ENCODE data around the gene RRBP1. TPM values are rescaled to one million over a fixed set of nuclear protein-coding genes. Genes with fewer than 3 reads are reported as not detected.

RRBP1 gene
- total RNA-seq, 1 experiment from 2014 or later: 70.4 TPM

GRCh38 chr20:17655865-17656479, 26.1 kb downstream of the RRBP1 start:
- no peak for DNase-seq (ENCODE audit: low read depth)

GRCh38 chr20:17655286-17655651, 26.8 kb downstream of the RRBP1 start:
- DNase-seq (ENCODE audit: low read depth): no peak

More at GRCh38 chr20:17655865-17656479, 26.1 kb downstream of the RRBP1 start:
- in situ Hi-C loops (cut with HindIII; ENCODE audit: low pct_unique_long_range_greater_than_20kb, low sequenced_read_pairs): no loop called here

GRCh38 chr20:17654649-17655285, 27.3 kb downstream of the RRBP1 start:
- DNase-seq (ENCODE audit: low read depth): no peak
- in situ Hi-C loops (cut with HindIII; ENCODE audit: low pct_unique_long_range_greater_than_20kb, low sequenced_read_pairs): no loop called here

More at GRCh38 chr20:17655286-17655651, 26.8 kb downstream of the RRBP1 start:
- in situ Hi-C loops (cut with HindIII; ENCODE audit: low pct_unique_long_range_greater_than_20kb, low sequenced_read_pairs): no loop called here

GRCh38 chr20:17653835-17654648, 28.0 kb downstream of the RRBP1 start:
- in situ Hi-C loops (cut with HindIII; ENCODE audit: low pct_unique_long_range_greater_than_20kb, low sequenced_read_pairs): no loop called here

GRCh38 chr20:17652411-17652810, 29.6 kb downstream of the RRBP1 start:
- no peak for DNase-seq (ENCODE audit: low read depth)
- in situ Hi-C loops (cut with HindIII; ENCODE audit: low pct_unique_long_range_greater_than_20kb, low sequenced_read_pairs): no loop called here

More at GRCh38 chr20:17653835-17654648, 28.0 kb downstream of the RRBP1 start:
- DNase-seq (ENCODE audit: low read depth): no peak

- DNase-seq (ENCODE audit: low read depth): no peak
- in situ Hi-C loops (cut with HindIII; ENCODE audit: low pct_unique_long_range_greater_than_20kb, low sequenced_read_pairs): no loop called here
Measured at GRCh38 chr20:17651760-17652388, 30.2 kb downstream of the RRBP1 start.

GRCh38 chr20:17651129-17651759, 30.8 kb downstream of the RRBP1 start:
- in situ Hi-C loops (cut with HindIII; ENCODE audit: low pct_unique_long_range_greater_than_20kb, low sequenced_read_pairs): no loop called here
- no peak for DNase-seq (ENCODE audit: low read depth)

- in situ Hi-C loops (cut with HindIII; ENCODE audit: low pct_unique_long_range_greater_than_20kb, low sequenced_read_pairs): no loop called here
Measured at GRCh38 chr20:17650301-17651128, 31.5 kb downstream of the RRBP1 start.

GRCh38 chr20:17648791-17649730, 33.0 kb downstream of the RRBP1 start:
- in situ Hi-C loops (cut with HindIII; ENCODE audit: low pct_unique_long_range_greater_than_20kb, low sequenced_read_pairs): no loop called here
- no peak for DNase-seq (ENCODE audit: low read depth)

More at GRCh38 chr20:17650301-17651128, 31.5 kb downstream of the RRBP1 start:
- DNase-seq (ENCODE audit: low read depth): no peak

GRCh38 chr20:17648315-17648646, 33.8 kb downstream of the RRBP1 start:
- in situ Hi-C loops (cut with HindIII; ENCODE audit: low pct_unique_long_range_greater_than_20kb, low sequenced_read_pairs): no loop called here
- no peak for DNase-seq (ENCODE audit: low read depth)

GRCh38 chr20:17647391-17648314, 34.4 kb downstream of the RRBP1 start:
- no peak for DNase-seq (ENCODE audit: low read depth)
- in situ Hi-C loops (cut with HindIII; ENCODE audit: low pct_unique_long_range_greater_than_20kb, low sequenced_read_pairs): no loop called here

- no peak for DNase-seq (ENCODE audit: low read depth)
- in situ Hi-C loops (cut with HindIII; ENCODE audit: low pct_unique_long_range_greater_than_20kb, low sequenced_read_pairs): no loop called here
Measured at GRCh38 chr20:17646961-17647301, 35.1 kb downstream of the RRBP1 start.

GRCh38 chr20:17646209-17646960, 35.7 kb downstream of the RRBP1 start:
- in situ Hi-C loops (cut with HindIII; ENCODE audit: low pct_unique_long_range_greater_than_20kb, low sequenced_read_pairs): no loop called here
- no peak for DNase-seq (ENCODE audit: low read depth)

GRCh38 chr20:17645546-17646208, 36.4 kb downstream of the RRBP1 start:
- DNase-seq (ENCODE audit: low read depth): no peak
- in situ Hi-C loops (cut with HindIII; ENCODE audit: low pct_unique_long_range_greater_than_20kb, low sequenced_read_pairs): no loop called here

- in situ Hi-C loops (cut with HindIII; ENCODE audit: low pct_unique_long_range_greater_than_20kb, low sequenced_read_pairs): no loop called here
- DNase-seq (ENCODE audit: low read depth): no peak
Measured at GRCh38 chr20:17645010-17645409, 37.0 kb downstream of the RRBP1 start.

Measured in Caki2 (cell line).